GM12878 (cell line): ENCODE data around the gene METTL16. TPM values are rescaled to one million over a fixed set of nuclear protein-coding genes. Genes with fewer than 3 reads are reported as not detected.

Source experiments
- ASH2L ChIP-seq: fragments of 300-600, 200-600 bp; sonication (generic); IDR thresholded peaks from 2 replicates; pipeline ENCODE4 v1.6.1; 2017; ENCODE audit warnings: low read depth, mild to moderate bottlenecking, borderline replicate concordance
- CBFB ChIP-seq: IDR thresholded peaks from 2 replicates; pipeline ENCODE4 v1.6.1; 2016; ENCODE audit warnings: antibody characterized with exemption, low read depth
- CBX3 ChIP-seq: fragments of 200-600 bp; sonication (generic); IDR thresholded peaks from 2 replicates; pipeline ENCODE4 v1.6.1; 2016; ENCODE audit warnings: low read depth, borderline replicate concordance
- CEBPB ChIP-seq, 2 experiments: fragments of 150-350 bp in 1 of 2; IDR thresholded peaks; 2 replicates each; pipeline ENCODE4 v1.6.1; 2012 to 2014; ENCODE audit warnings: low read depth in 2 of 2, low read length in 2 of 2, borderline replicate concordance in 1 of 2, inconsistent platforms in 1 of 2
- CHD1 ChIP-seq: IDR thresholded peaks from 2 replicates; pipeline ENCODE4 v1.6.1; 2012; ENCODE audit warnings: low read depth, low read length, improper control_type of control experiment
- CHD2 ChIP-seq: IDR thresholded peaks from 2 replicates; pipeline ENCODE4 v1.6.1; 2011; ENCODE audit warnings: low read depth, low read length, improper control_type of control experiment, borderline replicate concordance
- EGR1 ChIP-seq, 2 experiments: IDR thresholded peaks; 1 replicate in 1 of 2; 2 replicates in 1 of 2; pipeline ENCODE4 v1.6.1; 2011 to 2012; ENCODE audit warnings: low read depth in 2 of 2, low read length in 2 of 2, borderline replicate concordance in 1 of 2, mild to moderate bottlenecking in 1 of 2, moderate library complexity in 1 of 2
- LARP7 ChIP-seq: fragments of 450-650 bp; IDR thresholded peaks from 2 replicates; pipeline ENCODE4 v1.6.1; 2017; ENCODE audit warnings: mild to moderate bottlenecking
- MEF2A ChIP-seq: IDR thresholded peaks from 2 replicates; pipeline ENCODE4 v1.6.1; 2011; ENCODE audit warnings: low read depth, mild to moderate bottlenecking, low read length, moderate library complexity; ENCODE audit not compliant: insufficient read depth
- NFYA ChIP-seq: IDR thresholded peaks from 2 replicates; pipeline ENCODE4 v1.6.1; 2011; ENCODE audit warnings: low read depth, mild to moderate bottlenecking, low read length, improper control_type of control experiment, borderline replicate concordance
- POU2F2 ChIP-seq: IDR thresholded peaks from 3 replicates; pipeline ENCODE4 v1.6.1; 2011; ENCODE audit warnings: low read depth, mild to moderate bottlenecking, low read length, borderline replicate concordance
- RFX5 ChIP-seq: IDR thresholded peaks from 2 replicates; pipeline ENCODE4 v1.6.1; 2011; ENCODE audit warnings: low read depth, low read length, improper control_type of control experiment
- SIX5 ChIP-seq: IDR thresholded peaks from 2 replicates; pipeline ENCODE4 v1.6.1; 2011; ENCODE audit warnings: mild to moderate bottlenecking, low read depth, low read length, moderate library complexity; ENCODE audit not compliant: severe bottlenecking
- SMARCA5 ChIP-seq: fragments of 450-650 bp; IDR thresholded peaks from 2 replicates; pipeline ENCODE4 v1.6.1; 2017; ENCODE audit warnings: mild to moderate bottlenecking
- SMC3 ChIP-seq: IDR thresholded peaks from 2 replicates; pipeline ENCODE4 v1.6.1; 2011; ENCODE audit warnings: low read length, improper control_type of control experiment, borderline replicate concordance
- SREBF2 ChIP-seq: IDR thresholded peaks from 2 replicates; pipeline ENCODE4 v1.6.1; 2012; ENCODE audit warnings: mild to moderate bottlenecking, low read length
- STAT1 ChIP-seq: fragments of 450-650 bp; conservative IDR thresholded peaks from 2 replicates; pipeline ENCODE4 v1.6.1; 2014; ENCODE audit warnings: antibody characterized with exemption, mild to moderate bottlenecking
- STAT3 ChIP-seq: IDR thresholded peaks from 2 replicates; pipeline ENCODE4 v1.6.1; 2011; ENCODE audit warnings: low read depth, low read length, improper control_type of control experiment
- SUPT20H ChIP-seq: IDR thresholded peaks from 2 replicates; pipeline ENCODE4 v1.6.1; 2011; ENCODE audit warnings: low read depth, mild to moderate bottlenecking, low read length, moderate library complexity, borderline replicate concordance; ENCODE audit not compliant: control insufficient read depth
- SUZ12 ChIP-seq: fragments of 200-600 bp; sonication (generic); IDR thresholded peaks from one replicate; pipeline ENCODE4 v1.6.1; 2018; ENCODE audit warnings: antibody characterized with exemption, mild to moderate bottlenecking; ENCODE audit not compliant: unreplicated experiment
- ZNF622 ChIP-seq: fragments of 450-650 bp; IDR thresholded peaks from 2 replicates; pipeline ENCODE4 v1.6.1; 2017; ENCODE audit warnings: mild to moderate bottlenecking, inconsistent platforms
- polyA plus RNA-seq, 11 experiments: library from polyadenylated mRNA; depleted of rRNA in 4 of 11; unstranded in 6 of 11; stranded (reverse) in 5 of 11; fragments of >200 nt; fragmentation: Nextera tagmentation in 4 of 11; fragmentation: Illumina TruSeq in 1 of 11; extraction: Ambion mirVana in 4 of 11; extraction: Trizol in 1 of 11; gene quantifications; 1 replicate in 1 of 11; 2 replicates in 10 of 11; pipeline versions ENCODE4 v1.2.1 to v1.2.3, GENCODE V29; 2011 to 2016; ENCODE audit warnings: inconsistent platforms in 2 of 11, missing spikeins in 2 of 11, low read depth in 1 of 11
- total RNA-seq, 4 experiments: library from RNA; depleted of rRNA in 3 of 4; stranded (reverse); fragments of >200 nt in 3 of 4; fragmentation: Illumina TruSeq in 1 of 4; extraction: Trizol in 1 of 4; gene quantifications; 2 replicates each; pipeline versions ENCODE4 v1.2.1 to v1.2.3, GENCODE V29; 2013 to 2021
- TF ChIP-seq, protein P1 (sequence below): IDR thresholded peaks from 2 replicates; pipeline ENCODE4 v1.6.1; 2012; ENCODE audit warnings: improper control_type of control experiment, low read depth, low read length; ENCODE audit not compliant: insufficient replicate concordance
- TF ChIP-seq, protein P2 (sequence below): fragments of 450-650 bp; IDR thresholded peaks from 2 replicates; pipeline ENCODE4 v1.6.1; 2016; ENCODE audit warnings: mild to moderate bottlenecking
- TF ChIP-seq, protein P3 (sequence below): fragments of 150-350 bp; IDR thresholded peaks from 2 replicates; pipeline ENCODE4 v1.6.1; 2014; ENCODE audit warnings: mild to moderate bottlenecking, low read depth, low read length

The METTL16 gene
- total and polyA plus RNA-seq, 10 of the 15 experiments (the other 5 are each of a cell fraction or from before 2014, with no cell fraction given) = 15.6 to 34.3 (median 23.7) TPM

DNA sequence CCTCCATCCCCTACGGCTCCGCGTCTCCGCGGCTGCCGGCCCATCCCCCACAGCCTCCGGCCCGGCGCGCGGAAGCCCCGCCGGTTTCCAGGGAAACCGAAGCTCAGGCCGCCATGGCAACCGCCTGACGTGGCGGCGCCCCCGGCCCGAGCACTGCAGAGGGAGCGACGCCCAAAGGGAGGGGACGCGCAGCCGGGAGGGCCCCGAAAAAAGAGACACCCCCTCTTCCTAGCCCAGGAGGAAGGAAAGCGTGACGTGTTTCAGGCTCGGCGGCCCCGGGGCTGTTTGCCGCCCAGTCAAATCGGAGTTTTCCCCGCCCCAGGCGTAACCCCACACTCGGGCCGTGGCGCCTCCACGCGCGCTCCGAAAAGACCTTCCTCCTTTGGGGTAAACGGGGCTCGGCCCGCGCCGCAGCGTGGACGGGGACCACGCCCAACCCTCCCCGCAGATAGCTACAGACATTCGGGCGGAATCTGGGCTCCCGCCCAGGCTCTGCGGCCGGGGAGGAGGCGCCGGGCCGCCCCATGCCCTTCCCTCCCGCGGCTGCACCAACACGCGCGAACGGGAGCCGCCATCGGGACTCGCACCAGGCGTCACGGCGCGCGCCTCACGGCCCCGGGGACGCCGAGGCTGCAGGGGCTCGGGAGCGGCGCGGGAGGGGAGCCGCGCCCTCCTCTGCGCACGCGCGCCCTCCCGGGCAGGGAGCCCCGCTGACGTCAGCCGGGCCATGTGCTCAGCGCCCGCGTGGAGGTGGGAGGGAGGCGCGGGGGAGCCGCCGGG, 118.3 kb downstream of the METTL16 start (continued):
- TF ChIP-seq, protein P1, sequence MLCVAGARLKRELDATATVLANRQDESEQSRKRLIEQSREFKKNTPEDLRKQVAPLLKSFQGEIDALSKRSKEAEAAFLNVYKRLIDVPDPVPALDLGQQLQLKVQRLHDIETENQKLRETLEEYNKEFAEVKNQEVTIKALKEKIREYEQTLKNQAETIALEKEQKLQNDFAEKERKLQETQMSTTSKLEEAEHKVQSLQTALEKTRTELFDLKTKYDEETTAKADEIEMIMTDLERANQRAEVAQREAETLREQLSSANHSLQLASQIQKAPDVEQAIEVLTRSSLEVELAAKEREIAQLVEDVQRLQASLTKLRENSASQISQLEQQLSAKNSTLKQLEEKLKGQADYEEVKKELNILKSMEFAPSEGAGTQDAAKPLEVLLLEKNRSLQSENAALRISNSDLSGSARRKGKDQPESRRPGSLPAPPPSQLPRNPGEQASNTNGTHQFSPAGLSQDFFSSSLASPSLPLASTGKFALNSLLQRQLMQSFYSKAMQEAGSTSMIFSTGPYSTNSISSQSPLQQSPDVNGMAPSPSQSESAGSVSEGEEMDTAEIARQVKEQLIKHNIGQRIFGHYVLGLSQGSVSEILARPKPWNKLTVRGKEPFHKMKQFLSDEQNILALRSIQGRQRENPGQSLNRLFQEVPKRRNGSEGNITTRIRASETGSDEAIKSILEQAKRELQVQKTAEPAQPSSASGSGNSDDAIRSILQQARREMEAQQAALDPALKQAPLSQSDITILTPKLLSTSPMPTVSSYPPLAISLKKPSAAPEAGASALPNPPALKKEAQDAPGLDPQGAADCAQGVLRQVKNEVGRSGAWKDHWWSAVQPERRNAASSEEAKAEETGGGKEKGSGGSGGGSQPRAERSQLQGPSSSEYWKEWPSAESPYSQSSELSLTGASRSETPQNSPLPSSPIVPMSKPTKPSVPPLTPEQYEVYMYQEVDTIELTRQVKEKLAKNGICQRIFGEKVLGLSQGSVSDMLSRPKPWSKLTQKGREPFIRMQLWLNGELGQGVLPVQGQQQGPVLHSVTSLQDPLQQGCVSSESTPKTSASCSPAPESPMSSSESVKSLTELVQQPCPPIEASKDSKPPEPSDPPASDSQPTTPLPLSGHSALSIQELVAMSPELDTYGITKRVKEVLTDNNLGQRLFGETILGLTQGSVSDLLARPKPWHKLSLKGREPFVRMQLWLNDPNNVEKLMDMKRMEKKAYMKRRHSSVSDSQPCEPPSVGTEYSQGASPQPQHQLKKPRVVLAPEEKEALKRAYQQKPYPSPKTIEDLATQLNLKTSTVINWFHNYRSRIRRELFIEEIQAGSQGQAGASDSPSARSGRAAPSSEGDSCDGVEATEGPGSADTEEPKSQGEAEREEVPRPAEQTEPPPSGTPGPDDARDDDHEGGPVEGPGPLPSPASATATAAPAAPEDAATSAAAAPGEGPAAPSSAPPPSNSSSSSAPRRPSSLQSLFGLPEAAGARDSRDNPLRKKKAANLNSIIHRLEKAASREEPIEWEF = no peak
- TF ChIP-seq RFX5 (no peak), CHD2 (0 out of 2 replicates have a peak, but pooled peaks have one; percentile 54), SUPT20H (no peak), LARP7 (peak; percentile 72; the same call in 1 of the 2 replicates), CBFB (no peak), SMARCA5 (no peak), CBX3 (no peak), SIX5 (no peak), ASH2L (no peak), STAT3 (no peak), POU2F2 (no peak), STAT1 (peak; percentile 53; the same call in 1 of the 2 replicates), MEF2A (no peak), CEBPB (IDR thresholded peaks at IDR 0.05; ENCODE audit: borderline replicate concordance in 1 of 2, low read depth in 2 of 2, low read length in 2 of 2) (no peak), CHD1 (no peak), SREBF2 (no peak), SMC3 (no peak), ZNF622 (no peak), EGR1 (IDR thresholded peaks at IDR 0.05; ENCODE audit: borderline replicate concordance in 1 of 2, low read depth in 2 of 2, low read length in 2 of 2) (peak in 1 of 2 experiments; percentile 71; a peak in 2 of 3 replicates), NFYA (no peak), SUZ12 (no peak)
- TF ChIP-seq, protein P2, sequence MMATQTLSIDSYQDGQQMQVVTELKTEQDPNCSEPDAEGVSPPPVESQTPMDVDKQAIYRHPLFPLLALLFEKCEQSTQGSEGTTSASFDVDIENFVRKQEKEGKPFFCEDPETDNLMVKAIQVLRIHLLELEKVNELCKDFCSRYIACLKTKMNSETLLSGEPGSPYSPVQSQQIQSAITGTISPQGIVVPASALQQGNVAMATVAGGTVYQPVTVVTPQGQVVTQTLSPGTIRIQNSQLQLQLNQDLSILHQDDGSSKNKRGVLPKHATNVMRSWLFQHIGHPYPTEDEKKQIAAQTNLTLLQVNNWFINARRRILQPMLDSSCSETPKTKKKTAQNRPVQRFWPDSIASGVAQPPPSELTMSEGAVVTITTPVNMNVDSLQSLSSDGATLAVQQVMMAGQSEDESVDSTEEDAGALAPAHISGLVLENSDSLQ = peak; percentile 29; the same call in 1 of the 2 replicates
- TF ChIP-seq, protein P3, sequence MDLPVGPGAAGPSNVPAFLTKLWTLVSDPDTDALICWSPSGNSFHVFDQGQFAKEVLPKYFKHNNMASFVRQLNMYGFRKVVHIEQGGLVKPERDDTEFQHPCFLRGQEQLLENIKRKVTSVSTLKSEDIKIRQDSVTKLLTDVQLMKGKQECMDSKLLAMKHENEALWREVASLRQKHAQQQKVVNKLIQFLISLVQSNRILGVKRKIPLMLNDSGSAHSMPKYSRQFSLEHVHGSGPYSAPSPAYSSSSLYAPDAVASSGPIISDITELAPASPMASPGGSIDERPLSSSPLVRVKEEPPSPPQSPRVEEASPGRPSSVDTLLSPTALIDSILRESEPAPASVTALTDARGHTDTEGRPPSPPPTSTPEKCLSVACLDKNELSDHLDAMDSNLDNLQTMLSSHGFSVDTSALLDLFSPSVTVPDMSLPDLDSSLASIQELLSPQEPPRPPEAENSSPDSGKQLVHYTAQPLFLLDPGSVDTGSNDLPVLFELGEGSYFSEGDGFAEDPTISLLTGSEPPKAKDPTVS = no peak
